Progenitor cell of endocrine pancreas (in vitro differentiated cells): Measurements from ENCODE around the gene FOXF1. TPM values are rescaled to one million over a fixed set of nuclear protein-coding genes. Genes with fewer than 3 reads are reported as not detected.

Experiments
- DNase-seq: peaks from one replicate; pipeline ENCODE4 v3.0.0; 2021; ENCODE audit warnings: low spot score; ENCODE audit not compliant: unreplicated experiment
- H3K27ac Mint-ChIP-seq: 2 replicates; pipeline ENCODE4 v1.8.0; 2021; ENCODE audit warnings: mild to moderate bottlenecking, moderate library complexity, mixed read lengths
- H3K27me3 Mint-ChIP-seq: 2 replicates; pipeline ENCODE4 v1.8.0; 2021; ENCODE audit warnings: mixed read lengths
- H3K36me3 Mint-ChIP-seq: 2 replicates; pipeline ENCODE4 v1.8.0; 2022; ENCODE audit warnings: mixed read lengths; ENCODE audit not compliant: insufficient read depth
- H3K4me1 Mint-ChIP-seq: 2 replicates; pipeline ENCODE4 v1.8.0; 2021; ENCODE audit warnings: low read depth, mixed read lengths
- H3K4me3 Mint-ChIP-seq: 2 replicates; pipeline ENCODE4 v1.8.0; 2021; ENCODE audit warnings: low read depth, mild to moderate bottlenecking, moderate library complexity, mixed read lengths
- H3K9me3 Mint-ChIP-seq: 2 replicates; pipeline ENCODE4 v1.8.0; 2021; ENCODE audit warnings: low read depth, mixed read lengths
- total RNA-seq: library from RNA; stranded (reverse); gene quantifications from 2 replicates; pipeline ENCODE4 v1.2.1, GENCODE V29; 2021
- TF ChIP-seq, protein P1 (sequence below): fragments of 200-600 bp; sonication (generic); IDR thresholded peaks from one replicate; pipeline ENCODE4 v1.5.0; 2021; ENCODE audit warnings: antibody characterized with exemption, mild to moderate bottlenecking; ENCODE audit not compliant: unreplicated experiment

The FOXF1 gene
- total RNA-seq, 1 donor from 2014 or later, result not detected

DNA sequence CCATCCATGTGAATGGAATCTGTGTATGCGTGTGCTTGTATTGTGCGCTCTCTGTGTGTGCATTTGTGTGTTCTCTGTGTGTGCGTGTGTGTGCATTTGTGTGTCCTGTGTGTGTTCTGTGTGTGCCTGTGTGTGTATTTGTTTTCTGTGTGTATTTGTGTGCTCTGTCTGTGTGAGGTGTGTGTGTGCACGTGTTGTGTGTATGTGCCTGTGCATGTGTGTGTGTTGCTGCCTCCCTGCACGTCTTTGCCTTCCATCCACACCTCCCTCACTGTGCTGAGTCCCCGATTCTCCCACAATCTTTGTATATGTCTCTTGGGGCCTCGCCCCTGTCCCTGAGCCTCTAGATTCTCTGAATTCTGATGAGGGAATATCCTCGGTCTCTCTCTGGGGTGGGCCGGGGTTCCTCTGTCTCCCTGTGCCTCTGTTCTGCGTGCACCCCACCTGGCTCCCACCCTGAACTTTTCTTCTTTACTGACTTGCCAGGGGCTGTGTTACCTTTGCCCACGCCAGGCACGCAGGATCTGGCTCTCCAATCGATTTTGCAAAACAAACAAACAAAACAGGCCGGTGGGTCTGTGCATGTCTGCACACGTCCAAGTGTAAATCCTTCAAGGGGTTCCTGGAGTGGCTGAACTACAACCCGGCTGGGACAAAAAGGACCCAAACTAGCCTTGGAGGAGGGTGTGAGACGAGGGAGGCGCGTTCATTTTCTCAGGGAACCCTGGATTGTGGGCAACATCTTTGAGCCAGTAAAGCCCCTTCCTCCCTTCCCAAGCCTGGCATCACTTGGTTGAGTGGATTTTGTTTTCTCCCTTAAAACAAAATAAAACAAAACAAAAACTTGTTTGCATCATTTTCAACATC lies 8.1 kb upstream of the FOXF1 start:
- H3K27me3 Mint-ChIP-seq, result peaks cover 90% of the 10 kb centered on the region
- TF ChIP-seq, protein P1, sequence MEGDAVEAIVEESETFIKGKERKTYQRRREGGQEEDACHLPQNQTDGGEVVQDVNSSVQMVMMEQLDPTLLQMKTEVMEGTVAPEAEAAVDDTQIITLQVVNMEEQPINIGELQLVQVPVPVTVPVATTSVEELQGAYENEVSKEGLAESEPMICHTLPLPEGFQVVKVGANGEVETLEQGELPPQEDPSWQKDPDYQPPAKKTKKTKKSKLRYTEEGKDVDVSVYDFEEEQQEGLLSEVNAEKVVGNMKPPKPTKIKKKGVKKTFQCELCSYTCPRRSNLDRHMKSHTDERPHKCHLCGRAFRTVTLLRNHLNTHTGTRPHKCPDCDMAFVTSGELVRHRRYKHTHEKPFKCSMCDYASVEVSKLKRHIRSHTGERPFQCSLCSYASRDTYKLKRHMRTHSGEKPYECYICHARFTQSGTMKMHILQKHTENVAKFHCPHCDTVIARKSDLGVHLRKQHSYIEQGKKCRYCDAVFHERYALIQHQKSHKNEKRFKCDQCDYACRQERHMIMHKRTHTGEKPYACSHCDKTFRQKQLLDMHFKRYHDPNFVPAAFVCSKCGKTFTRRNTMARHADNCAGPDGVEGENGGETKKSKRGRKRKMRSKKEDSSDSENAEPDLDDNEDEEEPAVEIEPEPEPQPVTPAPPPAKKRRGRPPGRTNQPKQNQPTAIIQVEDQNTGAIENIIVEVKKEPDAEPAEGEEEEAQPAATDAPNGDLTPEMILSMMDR, result no peak
- no peaks in the 10 kb centered on the region for H3K36me3 Mint-ChIP-seq
- H3K4me1 Mint-ChIP-seq, result peaks cover 8% of the 10 kb centered on the region
- H3K4me3 Mint-ChIP-seq, result no peak overlapping the region
- H3K9me3 Mint-ChIP-seq, result no peaks in the 10 kb centered on the region
- no peak overlapping the region for H3K27ac Mint-ChIP-seq
- DNase-seq, result no peak

DNA sequence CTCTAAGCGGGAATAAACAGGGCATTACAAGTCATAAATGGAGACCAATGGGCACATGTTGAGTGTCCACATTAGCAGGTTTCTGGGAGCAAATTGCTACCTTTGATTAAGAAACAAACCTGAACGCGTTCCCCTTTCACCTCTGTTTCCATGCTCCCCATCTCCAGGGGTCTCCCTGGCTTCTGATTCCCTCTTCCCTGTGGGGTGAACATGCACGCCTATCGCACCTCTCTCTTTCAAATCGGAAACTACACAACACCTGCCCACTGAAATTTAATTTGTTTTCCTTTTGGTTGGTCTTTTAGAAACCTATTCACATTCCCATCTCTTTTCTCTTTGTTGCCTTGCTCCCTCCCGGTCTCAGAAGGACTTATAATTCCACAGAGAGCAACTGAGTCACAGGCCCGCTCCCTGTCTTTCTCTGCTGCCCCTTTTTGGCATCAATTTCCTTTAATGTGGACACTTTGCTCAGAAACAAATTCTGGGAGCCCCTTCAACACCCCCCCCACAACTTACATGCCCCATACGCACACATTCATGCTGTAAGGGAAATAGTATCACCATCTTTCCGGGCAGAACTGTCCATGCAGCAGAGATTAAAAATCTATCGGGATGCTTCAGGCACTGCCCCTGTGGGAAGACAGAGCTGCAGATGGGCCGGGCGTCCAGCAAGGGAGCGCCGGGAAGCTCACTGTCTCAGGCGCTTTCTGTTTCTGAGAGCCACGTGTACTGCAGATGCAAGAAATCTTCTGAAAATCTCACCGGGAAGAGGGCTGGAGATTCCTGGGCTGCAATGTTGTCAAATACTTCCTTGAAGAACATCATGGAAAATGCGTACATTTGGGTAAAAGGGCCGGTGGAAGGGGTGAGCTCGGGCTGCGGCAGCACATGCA lies 7.2 kb upstream of the FOXF1 start:
- TF ChIP-seq, protein P1, result no peak
- Mint-ChIP-seq H3K27ac (no peak overlapping the region), H3K27me3 (peaks cover 94% of the 10 kb centered on the region), H3K9me3 (no peaks in the 10 kb centered on the region), H3K4me3 (no peak overlapping the region), H3K4me1 (peaks cover 8% of the 10 kb centered on the region), H3K36me3 (no peaks in the 10 kb centered on the region)
- no peak for DNase-seq

DNA sequence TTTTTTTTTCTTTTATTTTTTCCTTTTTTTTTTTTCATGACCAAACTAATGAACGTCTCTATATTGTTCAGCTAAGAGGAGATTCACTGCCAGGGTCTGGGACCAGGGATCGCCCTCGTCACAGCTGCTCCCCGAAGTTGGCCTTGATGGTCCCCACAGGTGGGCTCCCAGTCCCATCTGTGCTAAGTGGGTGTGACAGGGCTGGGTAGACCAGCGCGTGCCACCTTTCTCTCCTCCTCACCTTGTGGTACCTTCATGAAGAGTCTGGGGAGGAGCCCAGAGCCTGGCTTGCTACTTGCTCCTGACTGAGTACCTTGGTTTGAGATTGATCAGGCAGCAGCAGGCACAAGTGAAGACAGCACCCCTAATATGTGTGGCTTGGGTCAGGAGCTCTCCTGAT lies 6.5 kb upstream of the FOXF1 start:
- Mint-ChIP-seq H3K27ac (no peak overlapping the region), H3K4me3 (no peak overlapping the region), H3K9me3 (no peaks in the 10 kb centered on the region), H3K27me3 (peaks cover 92% of the 10 kb centered on the region), H3K36me3 (no peaks in the 10 kb centered on the region), H3K4me1 (peaks cover 7% of the 10 kb centered on the region)
- no peak for DNase-seq
- TF ChIP-seq, protein P1, result no peak

DNA sequence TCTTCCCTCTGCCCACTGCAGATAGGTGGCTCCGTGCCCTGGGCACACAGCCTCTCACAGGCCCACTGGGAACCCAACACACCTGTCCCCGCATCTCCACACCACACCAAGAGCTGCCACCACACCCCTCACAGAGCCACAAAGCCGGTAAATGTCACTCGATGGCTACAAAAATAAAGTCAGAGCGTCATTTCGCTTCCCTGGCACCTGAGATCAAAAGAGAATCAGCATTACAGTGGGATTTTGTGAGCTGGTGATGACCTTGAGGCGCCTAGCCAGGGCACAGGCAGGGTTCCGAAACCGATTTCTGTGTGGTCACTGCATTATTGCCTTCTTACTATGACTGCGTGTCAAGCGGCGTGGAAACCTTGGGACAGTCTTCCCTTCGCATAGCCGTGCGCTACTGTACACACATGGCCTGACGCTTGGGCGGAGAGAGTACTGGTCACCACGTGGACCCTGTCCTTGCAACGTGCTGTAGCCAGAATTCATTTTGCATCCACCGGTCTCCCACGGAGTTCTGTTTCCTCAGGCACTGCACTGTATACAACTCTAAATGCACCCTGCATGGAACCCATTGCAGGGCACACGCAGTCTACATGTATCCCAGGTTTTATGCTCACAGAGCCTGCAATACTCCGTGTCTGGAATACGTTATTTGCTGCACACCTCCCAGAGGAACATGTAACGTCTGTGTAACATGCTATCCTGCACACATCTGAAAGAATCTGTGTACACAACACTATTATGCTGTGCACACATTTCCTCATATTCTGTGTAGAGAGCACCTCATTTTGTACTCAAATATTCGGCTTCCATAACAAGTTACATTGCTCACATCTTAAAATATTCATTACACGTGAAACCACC lies 5.8 kb upstream of the FOXF1 start:
- TF ChIP-seq, protein P1, result no peak
- peaks cover 6% of the 10 kb centered on the region for H3K4me1 Mint-ChIP-seq
- H3K27me3 Mint-ChIP-seq, result peaks cover 90% of the 10 kb centered on the region
- H3K36me3 Mint-ChIP-seq, result no peaks in the 10 kb centered on the region
- H3K27ac Mint-ChIP-seq, result no peak overlapping the region
- H3K4me3 Mint-ChIP-seq, result no peak overlapping the region
- H3K9me3 Mint-ChIP-seq, result no peaks in the 10 kb centered on the region
- DNase-seq, result no peak
